ENCODE results near the gene SFXN1.

GRCh38 chr5:175472378-175472777, 6.0 kb upstream of the SFXN1 start:
- TF ChIP-seq CTCF (IDR thresholded peaks at IDR 0.05; ENCODE audit: extremely low read depth in 1 of 2, insufficient read depth in 1 of 2, low read depth in 1 of 2, low read length in 2 of 2) (no peak), MYC (IDR thresholded peaks at IDR 0.05; ENCODE audit: low read depth, low read length) (no peak), POLR2AphosphoS5 (IDR thresholded peaks at IDR 0.05; ENCODE audit: insufficient read depth, low read depth, low read length) (no peak)
